SW 1271 (cell line): ENCODE results near the gene METRN.
A peak's percentile ranks its signal among the peaks of the same experiment; 100 is the strongest.

Source experiments
- DNase-seq, 2 experiments: peaks; one replicate each; lab custom pipeline; 2025; lab: John Stamatoyannopoulos, UW

Gene METRN

GRCh38 chr16:709566-710499 lies 5.1 kb upstream of the METRN start:
- DNase-seq: peak in 1 of 2 experiments; percentile 41

- no peak for DNase-seq
These were observed 4.3 kb upstream of the METRN start for GRCh38 chr16:710500-711075.

- DNase-seq: no peak
These were observed 3.8 kb upstream of the METRN start for GRCh38 chr16:711084-711483.

- DNase-seq: peak in 1 of 2 experiments; percentile 45
These were observed 3.2 kb upstream of the METRN start for GRCh38 chr16:711548-712320.

GRCh38 chr16:712740-713250 lies 2.1 kb upstream of the METRN start:
- DNase-seq: peak; percentile 86 to 88

GRCh38 chr16:714079-714478 lies 839 bp upstream of the METRN start:
- DNase-seq: peak in 1 of 2 experiments; percentile 38

- no peak for DNase-seq
These were observed 720 bp downstream of the METRN start for GRCh38 chr16:715477-716199.

- DNase-seq: peak in 1 of 2 experiments; percentile 29
These were observed 1.3 kb downstream of the METRN start for GRCh38 chr16:716200-716568.

GRCh38 chr16:716768-717325 lies 1.9 kb downstream of the METRN start:
- no peak for DNase-seq

- DNase-seq: no peak
These were observed 2.7 kb downstream of the METRN start for GRCh38 chr16:717450-718245.

GRCh38 chr16:718389-718788 lies 3.5 kb downstream of the METRN start:
- no peak for DNase-seq

GRCh38 chr16:718922-719321 lies 4.0 kb downstream of the METRN start:
- no peak for DNase-seq

GRCh38 chr16:719815-720446 lies 5.0 kb downstream of the METRN start:
- DNase-seq: peak in 1 of 2 experiments; percentile 39

- DNase-seq: peak; percentile 54 to 59
These were observed 5.6 kb downstream of the METRN start for GRCh38 chr16:720447-720989.

GRCh38 chr16:720990-721764 lies 6.3 kb downstream of the METRN start, which contains the start of gene ANTKMT:
Gene ANTKMT, plus strand, starts transcription at chr16:721146. Its CDS starts 129 bp downstream, at chr16:721275.
- DNase-seq: peak; percentile 29 to 58

- DNase-seq: no peak
These were observed 7.0 kb downstream of the METRN start for GRCh38 chr16:721765-722540.

- no peak for DNase-seq
These were observed 8.1 kb downstream of the METRN start for GRCh38 chr16:722835-723633.
